SU-DHL-6 (cell line): ENCODE results near the gene FAM227B.
"Not testable (repeated sequence)": the region's sequence is repeated elsewhere in the genome, so short reads cannot be mapped to it uniquely, and the experiment has no call there.

Experiments
- H2AFZ ChIP-seq: fragments of 200-600 bp; sonication (generic); 2 replicates; pipeline ENCODE4 v1.6.1; 2014; ENCODE audit warnings: low read depth, mild to moderate bottlenecking, moderate library complexity, mixed read lengths, antibody characterized with exemption, low read length; ENCODE audit not compliant: severe bottlenecking
- H3F3A ChIP-seq: fragments of 200-600 bp; shearing (Covaris generic); 2 replicates; pipeline ENCODE4 v1.6.0; 2016; ENCODE audit warnings: antibody characterized with exemption, mild to moderate bottlenecking; ENCODE audit not compliant: insufficient read depth
- H3K27ac ChIP-seq: fragments of 200-600 bp; sonication (generic); 2 replicates; pipeline ENCODE4 v1.5.1; 2016; ENCODE audit warnings: low read depth, mild to moderate bottlenecking, low read length, moderate library complexity, mixed read lengths
- H3K27me3 ChIP-seq: fragments of 200-600 bp; sonication (generic), shearing (Covaris generic); 2 replicates; pipeline ENCODE4 v1.6.0; 2014; ENCODE audit warnings: mild to moderate bottlenecking, low read length
- H3K36me3 ChIP-seq: fragments of 200-600 bp; sonication (generic); 2 replicates; pipeline ENCODE4 v1.6.1; 2014; ENCODE audit warnings: mild to moderate bottlenecking, low read length, mixed read lengths
- H3K4me2 ChIP-seq: fragments of 300-600, 200-600 bp; shearing (Covaris generic), sonication (generic); 2 replicates; pipeline ENCODE4 v1.6.0; 2014; ENCODE audit warnings: low read length, low read depth, mild to moderate bottlenecking; ENCODE audit not compliant: poor library complexity, severe bottlenecking
- H3K4me3 ChIP-seq: fragments of 200-600 bp; sonication (generic); 2 replicates; pipeline ENCODE4 v1.5.1; 2014; ENCODE audit warnings: antibody characterized with exemption, low read length, mild to moderate bottlenecking, mixed read lengths; ENCODE audit not compliant: insufficient read depth, poor library complexity, severe bottlenecking
- H3K79me2 ChIP-seq: fragments of 200-600 bp; sonication (generic); 2 replicates; pipeline ENCODE4 v1.6.1; 2014; ENCODE audit warnings: mild to moderate bottlenecking, low read length, moderate library complexity; ENCODE audit not compliant: insufficient read depth
- H3K9ac ChIP-seq: fragments of 200-600 bp; sonication (generic); 2 replicates; pipeline ENCODE4 v1.7.0; 2014; ENCODE audit warnings: mild to moderate bottlenecking, low read length
- H3K9me2 ChIP-seq: fragments of 200-600 bp; sonication (generic); replicated peaks from 2 replicates; pipeline ENCODE4 v1.6.1; 2014; ENCODE audit warnings: low read length; ENCODE audit not compliant: insufficient read depth
- H3K9me3 ChIP-seq: fragments of 200-600 bp; sonication (generic); 2 replicates; pipeline ENCODE4 v1.6.1; 2014; ENCODE audit warnings: low read length, mixed read lengths; ENCODE audit not compliant: insufficient read depth
- H4K20me1 ChIP-seq: fragments of 200-600 bp; sonication (generic); 2 replicates; pipeline ENCODE4 v1.6.1; 2014; ENCODE audit warnings: low read depth, mild to moderate bottlenecking, antibody characterized with exemption, low read length, moderate library complexity, mixed read lengths
- EZH2phosphoT487 ChIP-seq: fragments of 200-600 bp; sonication (generic), shearing (Covaris generic); conservative IDR thresholded peaks from 2 replicates; pipeline ENCODE4 v1.6.1; 2018; ENCODE audit warnings: mild to moderate bottlenecking, antibody characterized with exemption, low read length, moderate library complexity, mixed read lengths
- TF ChIP-seq, protein P1 (sequence below): fragments of 200-600 bp; sonication (generic); IDR thresholded peaks from one replicate; pipeline ENCODE4 v1.5.1; 2017; ENCODE audit warnings: antibody characterized with exemption, mild to moderate bottlenecking, low read length, moderate library complexity; ENCODE audit not compliant: insufficient read depth, poor library complexity, severe bottlenecking

The FAM227B gene

DNA sequence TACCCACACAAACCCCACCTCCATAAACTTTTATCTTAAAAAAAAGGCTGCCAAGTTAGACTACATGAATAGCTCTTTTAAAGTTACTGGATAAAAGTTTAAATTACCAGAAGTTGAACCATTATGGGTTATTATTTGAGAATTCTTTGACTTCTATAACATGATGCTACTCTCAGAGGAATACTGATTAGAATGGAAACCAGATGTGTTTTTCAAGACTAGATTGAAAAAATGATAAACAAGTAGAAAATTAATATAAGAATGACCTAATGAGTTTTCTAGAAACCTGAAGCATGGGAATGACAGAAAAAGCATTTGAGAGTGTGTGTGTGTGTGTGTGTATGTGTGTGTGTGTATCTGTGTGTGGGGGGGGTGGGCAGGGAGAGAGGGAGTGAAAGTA, 210.0 kb downstream of the FAM227B start:
- Histone ChIP-seq H3K36me3 (no peaks in the 10 kb centered on the region), H3K27ac (no peak overlapping the region), H3K4me3 (no peak overlapping the region), H4K20me1 (no peaks in the 10 kb centered on the region), H3K27me3 (no peaks in the 10 kb centered on the region), H3K79me2 (no peaks in the 10 kb centered on the region), H3K4me2 (no peak overlapping the region), H2AFZ (no peak overlapping the region), H3K9ac (no peak overlapping the region), H3K9me3 (no peaks in the 10 kb centered on the region), H3K9me2 (no peaks in the 10 kb centered on the region), H3F3A (no peaks in the 10 kb centered on the region)
- TF ChIP-seq EZH2phosphoT487 = no peak
- TF ChIP-seq, protein P1, sequence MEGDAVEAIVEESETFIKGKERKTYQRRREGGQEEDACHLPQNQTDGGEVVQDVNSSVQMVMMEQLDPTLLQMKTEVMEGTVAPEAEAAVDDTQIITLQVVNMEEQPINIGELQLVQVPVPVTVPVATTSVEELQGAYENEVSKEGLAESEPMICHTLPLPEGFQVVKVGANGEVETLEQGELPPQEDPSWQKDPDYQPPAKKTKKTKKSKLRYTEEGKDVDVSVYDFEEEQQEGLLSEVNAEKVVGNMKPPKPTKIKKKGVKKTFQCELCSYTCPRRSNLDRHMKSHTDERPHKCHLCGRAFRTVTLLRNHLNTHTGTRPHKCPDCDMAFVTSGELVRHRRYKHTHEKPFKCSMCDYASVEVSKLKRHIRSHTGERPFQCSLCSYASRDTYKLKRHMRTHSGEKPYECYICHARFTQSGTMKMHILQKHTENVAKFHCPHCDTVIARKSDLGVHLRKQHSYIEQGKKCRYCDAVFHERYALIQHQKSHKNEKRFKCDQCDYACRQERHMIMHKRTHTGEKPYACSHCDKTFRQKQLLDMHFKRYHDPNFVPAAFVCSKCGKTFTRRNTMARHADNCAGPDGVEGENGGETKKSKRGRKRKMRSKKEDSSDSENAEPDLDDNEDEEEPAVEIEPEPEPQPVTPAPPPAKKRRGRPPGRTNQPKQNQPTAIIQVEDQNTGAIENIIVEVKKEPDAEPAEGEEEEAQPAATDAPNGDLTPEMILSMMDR = no peak

DNA sequence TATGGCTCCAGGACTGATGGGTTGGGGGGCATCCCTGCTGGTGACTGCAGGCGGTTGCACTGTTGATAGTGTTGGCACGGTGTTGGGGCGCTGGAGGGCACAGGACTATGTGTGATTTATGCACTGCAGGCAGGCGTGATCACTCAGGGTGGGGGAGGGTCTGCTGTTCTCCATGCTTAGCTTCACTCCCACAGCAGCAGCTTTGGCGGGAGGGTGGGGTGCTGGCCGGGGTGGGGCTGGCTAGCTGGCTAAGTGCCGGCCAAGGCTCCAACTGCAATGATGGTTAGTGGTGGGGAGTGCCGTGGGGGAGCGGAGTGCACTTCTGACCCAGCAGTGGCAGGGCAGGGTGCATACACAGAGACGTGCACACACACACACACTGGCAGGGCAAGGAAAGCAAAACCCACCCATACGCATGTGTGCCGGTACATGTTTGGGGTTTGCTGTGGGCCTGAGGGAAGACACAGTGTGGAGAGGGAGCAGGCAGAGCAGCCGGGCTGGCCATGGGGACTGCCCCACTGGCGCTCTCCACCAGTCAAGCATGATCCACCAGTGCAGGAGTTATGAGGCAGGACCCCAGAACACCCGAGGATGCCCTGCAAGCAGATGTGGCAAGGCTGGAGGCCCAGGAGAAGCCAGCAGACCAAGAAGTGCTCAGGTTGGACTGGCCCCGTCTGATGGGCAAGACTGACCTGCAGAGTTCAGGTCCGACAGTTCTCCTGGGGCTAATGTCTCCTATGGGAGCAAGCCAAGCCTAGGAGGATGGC, 214.1 kb downstream of the FAM227B start:
- H3K27me3 ChIP-seq = no peaks in the 10 kb centered on the region
- H3K79me2 ChIP-seq = no peaks in the 10 kb centered on the region
- no peaks in the 10 kb centered on the region for H4K20me1 ChIP-seq
- no peak overlapping the region for H3K4me3 ChIP-seq
- no peak overlapping the region for H3K4me2 ChIP-seq
- H2AFZ ChIP-seq = no peak overlapping the region
- H3F3A ChIP-seq = no peaks in the 10 kb centered on the region
- no peak overlapping the region for H3K27ac ChIP-seq
- no peaks in the 10 kb centered on the region for H3K9me2 ChIP-seq
- H3K36me3 ChIP-seq = no peaks in the 10 kb centered on the region
- no peaks in the 10 kb centered on the region for H3K9me3 ChIP-seq
- H3K9ac ChIP-seq = no peak overlapping the region
- TF ChIP-seq, protein P1 = no peak
- TF ChIP-seq EZH2phosphoT487 = no peak

DNA sequence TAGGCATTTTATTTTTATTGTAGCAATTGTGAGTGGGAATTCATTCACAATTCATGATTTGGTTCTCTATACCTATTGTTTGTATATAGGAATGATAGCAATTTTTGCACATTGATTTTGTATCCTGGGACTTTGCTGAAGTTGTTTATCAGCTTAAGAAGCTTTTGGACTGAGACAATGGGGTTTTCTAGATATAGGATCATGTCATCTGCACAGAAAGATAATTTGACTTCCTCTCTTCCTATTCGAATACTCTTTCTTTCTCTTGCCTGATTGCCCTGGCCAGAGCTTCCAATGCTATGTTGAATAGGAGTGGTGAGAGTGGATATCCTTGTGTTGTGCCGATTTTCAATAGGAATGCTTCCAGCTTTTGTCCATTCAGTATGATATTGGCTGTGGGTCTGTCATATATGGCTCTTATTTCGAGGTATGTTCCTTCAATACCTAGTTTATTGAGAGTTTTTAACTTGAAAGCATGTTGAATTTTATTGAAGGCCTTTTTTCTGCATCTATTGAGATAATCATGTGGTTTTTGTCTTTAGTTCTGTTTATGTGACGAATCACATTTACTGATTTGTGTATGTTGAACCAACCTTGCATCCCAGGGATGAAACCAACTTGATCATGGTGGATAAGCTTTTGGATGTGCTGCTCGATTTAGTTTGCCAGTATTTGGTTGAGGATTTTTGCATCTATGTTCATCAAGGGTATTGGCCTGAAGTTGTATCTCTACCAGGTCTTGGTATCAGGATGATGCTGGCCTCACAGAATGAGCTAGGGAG, 217.9 kb downstream of the FAM227B start:
- not testable (repeated sequence) for H3K9ac ChIP-seq, H3K4me3 ChIP-seq, H3K9me2 ChIP-seq

DNA sequence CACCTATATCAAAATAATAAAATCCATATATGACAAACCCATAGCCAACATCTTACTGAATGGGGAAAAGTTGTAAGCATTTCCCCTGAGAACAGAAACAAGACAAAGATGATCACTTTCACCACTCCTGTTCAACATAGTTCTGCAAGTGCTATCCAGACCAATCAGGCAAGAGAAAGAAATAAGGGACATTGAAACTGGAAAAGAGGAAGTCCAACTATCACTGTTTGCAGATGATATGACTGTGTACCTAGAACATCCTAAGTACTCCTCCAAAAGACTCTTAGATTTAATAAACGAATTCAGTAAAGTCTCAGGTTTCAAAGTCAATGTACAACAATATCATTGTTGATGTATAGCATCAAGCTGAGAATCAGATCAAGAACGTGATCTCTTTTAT, 233.1 kb downstream of the FAM227B start:
- Histone ChIP-seq H3K9me3 (no peaks in the 10 kb centered on the region), H3K4me3 (no peak overlapping the region), H3K36me3 (no peaks in the 10 kb centered on the region), H3K9ac (no peak overlapping the region), H3K27ac (no peak overlapping the region), H3K9me2 (peaks cover 7% of the 10 kb centered on the region; the same call in 1 of the 2 replicates), H3K79me2 (no peaks in the 10 kb centered on the region), H3K4me2 (no peak overlapping the region), H2AFZ (no peak overlapping the region), H4K20me1 (no peaks in the 10 kb centered on the region), H3K27me3 (no peaks in the 10 kb centered on the region), H3F3A (no peaks in the 10 kb centered on the region)
- TF ChIP-seq, protein P1 = no peak
- TF ChIP-seq EZH2phosphoT487 = no peak

More for the DNA sequence above, 217.9 kb downstream of the FAM227B start:
- H3K36me3 ChIP-seq, H3K79me2 ChIP-seq, H3K27ac ChIP-seq, H3K27me3 ChIP-seq, H3K4me2 ChIP-seq, H4K20me1 ChIP-seq, H3K9me3 ChIP-seq, H3F3A ChIP-seq, H2AFZ ChIP-seq: not testable (repeated sequence)
